Pancreas (tissue), 10 donors: ENCODE data around the gene ST6GALNAC2. TPM values are rescaled to one million over a fixed set of nuclear protein-coding genes. Genes with fewer than 3 reads are reported as not detected.

Experiments used
- ATAC-seq, 4 donors: fragments of 200-7000 bp; cut with Tn5 transposase; one replicate each; pipeline versions ENCODE4 v1.8.0 to v1.9.1; 2020; ENCODE audit warnings: mild to moderate bottlenecking in 4 of 4, moderate library complexity in 4 of 4
- DNase-seq, 6 donors: peaks; one replicate each; pipeline ENCODE4 v3.0.0-alpha.2; 2020
- FAIRE-seq: peaks from 2 replicates; lab custom pipeline; 2012; peaks lifted over from hg19 to GRCh38; lab: Jason Lieb, UNC
- H3K27ac ChIP-seq, 4 donors: fragments of 200-600 bp; sonication (generic); 1 replicate in 3 of 4; 2 replicates in 1 of 4; pipeline versions ENCODE4 v1.5.0 to v1.8.0; 2020
- H3K27me3 ChIP-seq, 4 donors: fragments of 200-600 bp; one replicate each; pipeline ENCODE4 v1.8.0; 2021
- H3K36me3 ChIP-seq, 3 donors: fragments of 200-600 bp; sonication (generic) in 1 of 3; one replicate each; pipeline versions ENCODE4 v1.5.0 to v1.8.0; 2020 to 2021
- H3K4me1 ChIP-seq, 3 donors: fragments of 200-600 bp; one replicate each; pipeline ENCODE4 v1.8.0; 2021
- H3K4me3 ChIP-seq, 4 donors: fragments of 200-600 bp; sonication (generic) in 2 of 4; one replicate each; pipeline versions ENCODE4 v1.5.0 to v1.8.0; 2020 to 2021
- H3K9me3 ChIP-seq, 4 donors: fragments of 200-600 bp; one replicate each; pipeline ENCODE4 v1.8.0; 2021
- WGBS, 2 donors: extraction: QIAGEN DNeasy Blood & Tissue Kit; methylation state at CpG; one replicate each; pipeline ENCODE4 v1.1.7; 2013; 5-methylcytosine and 5-hydroxymethylcytosine counted together
- intact Hi-C, 3 donors: fragments of 100-400 bp; cut with DNase I; formaldehyde crosslinking; loops; one replicate each; pipeline versions ENCODE4 v1.11.1 to v1.14.2; 2022
- polyA plus RNA-seq, 2 donors: library from polyadenylated mRNA; stranded (reverse); fragments of 200-250 nt; gene quantifications; one replicate each; pipeline ENCODE4 v1.2.3, GENCODE V29; 2013
- total RNA-seq, 6 donors: library from RNA; stranded (reverse); fragmentation: NEBNext Ultra II Directional in 4 of 6; extraction: Animal tissue kit (Norgen Biotek cat#: 25700) in 4 of 6; gene quantifications; one replicate each; pipeline versions ENCODE4 v1.2.1 to v1.2.4, GENCODE V29; 2021 to 2023
- TF ChIP-seq, protein P1 (sequence below), 4 donors: fragments of 200-600 bp; sonication (generic) in 3 of 4; IDR thresholded peaks; one replicate each; pipeline versions ENCODE4 v1.5.0 to v1.8.0; 2021; ENCODE audit warnings: antibody characterized with exemption in 4 of 4
- donor health status: healthy with polysubstance abuse.
- donor health status: DM: no; HTN: no; CAD: no; lungs with moderate emphysema.
- donor health status: DM: no; HTN: no; CAD: no.
- donor health status: control.
- donor health status: control.
- donor health status: Bipolar disorder and iron deficiency.
- donor health status: DM: yes; HTN: yes; CAD: no.
- donor health status: DM: no; HTN: no; CAD: no.
- donor health status: DM: no; HTN: no; CAD: no.
- donor health status: DM: yes; HTN: yes; CAD: no.

The ST6GALNAC2 gene
- total and polyA plus RNA-seq, 8 donors, result 5.0 to 15.0 (median 6.9) TPM

DNA sequence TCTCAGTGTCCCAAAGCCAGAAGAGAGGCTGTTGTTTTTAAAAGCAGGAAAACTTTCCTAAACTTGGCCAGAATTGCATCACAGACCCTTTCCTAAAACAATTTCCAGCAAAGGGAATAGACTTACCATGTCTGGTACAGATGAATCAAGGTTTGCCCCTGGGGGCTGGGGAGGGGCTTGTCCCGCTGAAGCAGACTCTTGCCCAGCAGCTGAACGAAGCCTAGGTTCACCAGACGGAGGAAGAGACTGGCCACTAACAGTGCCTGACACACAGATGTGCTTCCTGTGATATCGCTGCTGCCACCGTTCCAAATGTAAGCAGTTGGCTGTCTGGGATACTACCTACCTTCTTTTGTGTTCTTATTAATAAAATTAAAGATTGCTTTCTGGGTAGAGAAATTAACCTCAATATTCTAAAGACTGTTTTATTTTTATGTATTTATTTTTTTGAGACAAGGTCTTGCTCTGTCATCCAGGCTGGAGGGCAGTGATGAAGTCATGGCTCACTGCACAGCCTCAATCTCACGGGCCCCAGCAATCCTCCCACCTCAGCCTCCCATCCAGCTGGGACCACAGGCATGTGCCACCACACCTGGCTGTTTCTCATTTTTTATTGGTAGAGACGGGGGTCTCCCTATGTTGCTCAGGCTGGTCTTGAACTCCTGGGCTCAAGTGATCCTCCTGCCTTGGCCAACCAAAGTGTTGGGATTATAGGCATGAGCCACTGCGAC, 32.3 kb downstream of the ST6GALNAC2 start:
- H3K36me3 ChIP-seq, result no peaks in the 10 kb centered on the region
- peak overlapping the region; percentile 22 to 57 (median 52) for H3K27ac ChIP-seq
- H3K9me3 ChIP-seq, result no peaks in the 10 kb centered on the region
- TF ChIP-seq, protein P1, sequence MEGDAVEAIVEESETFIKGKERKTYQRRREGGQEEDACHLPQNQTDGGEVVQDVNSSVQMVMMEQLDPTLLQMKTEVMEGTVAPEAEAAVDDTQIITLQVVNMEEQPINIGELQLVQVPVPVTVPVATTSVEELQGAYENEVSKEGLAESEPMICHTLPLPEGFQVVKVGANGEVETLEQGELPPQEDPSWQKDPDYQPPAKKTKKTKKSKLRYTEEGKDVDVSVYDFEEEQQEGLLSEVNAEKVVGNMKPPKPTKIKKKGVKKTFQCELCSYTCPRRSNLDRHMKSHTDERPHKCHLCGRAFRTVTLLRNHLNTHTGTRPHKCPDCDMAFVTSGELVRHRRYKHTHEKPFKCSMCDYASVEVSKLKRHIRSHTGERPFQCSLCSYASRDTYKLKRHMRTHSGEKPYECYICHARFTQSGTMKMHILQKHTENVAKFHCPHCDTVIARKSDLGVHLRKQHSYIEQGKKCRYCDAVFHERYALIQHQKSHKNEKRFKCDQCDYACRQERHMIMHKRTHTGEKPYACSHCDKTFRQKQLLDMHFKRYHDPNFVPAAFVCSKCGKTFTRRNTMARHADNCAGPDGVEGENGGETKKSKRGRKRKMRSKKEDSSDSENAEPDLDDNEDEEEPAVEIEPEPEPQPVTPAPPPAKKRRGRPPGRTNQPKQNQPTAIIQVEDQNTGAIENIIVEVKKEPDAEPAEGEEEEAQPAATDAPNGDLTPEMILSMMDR (IDR thresholded peaks at IDR 0.05), result no peak
- DNase-seq (peak in 1 of 6 donors; percentile 16), FAIRE-seq (no peak), ATAC-seq (no peak)
- peaks cover 14 to 15% (median 15%) of the 10 kb centered on the region in 3 donors for H3K4me1 ChIP-seq
- 90 to 93% methylated on average over 8 of the region's 8 CpGs for WGBS, 2 donors
- intact Hi-C loops, result no loop called here
- no peak overlapping the region for H3K4me3 ChIP-seq
- no peaks in the 10 kb centered on the region for H3K27me3 ChIP-seq

GRCh38 chr17:76551685-76552084, 34.0 kb downstream of the ST6GALNAC2 start:
- Histone ChIP-seq H3K27ac (peak overlapping the region in 3 of 4 donors; percentile 7 to 43 (median 28)), H3K36me3 (no peaks in the 10 kb centered on the region), H3K9me3 (no peaks in the 10 kb centered on the region), H3K4me3 (no peak overlapping the region), H3K27me3 (no peaks in the 10 kb centered on the region), H3K4me1 (peaks cover 15 to 20% (median 20%) of the 10 kb centered on the region in 3 donors)
- no peak for FAIRE-seq
- DNase-seq, result no peak
- WGBS, 2 donors, result 73 to 77% methylated on average over 4 of the region's 4 CpGs
- intact Hi-C loops, result no loop called here
- ATAC-seq, result no peak
- TF ChIP-seq, protein P1 (IDR thresholded peaks at IDR 0.05), result no peak

GRCh38 chr17:76550712-76551615, 34.7 kb downstream of the ST6GALNAC2 start:
- Histone ChIP-seq H3K27me3 (no peaks in the 10 kb centered on the region), H3K4me3 (peak overlapping the region in 1 of 4 donors; percentile 9), H3K4me1 (peaks cover 19 to 28% (median 22%) of the 10 kb centered on the region in 3 donors), H3K27ac (peak overlapping the region in 3 of 4 donors; percentile 7 to 43 (median 28)), H3K36me3 (no peaks in the 10 kb centered on the region), H3K9me3 (no peaks in the 10 kb centered on the region)
- intact Hi-C loops, result no loop called here
- TF ChIP-seq, protein P1 (IDR thresholded peaks at IDR 0.05), result no peak
- DNase-seq (no peak), FAIRE-seq (no peak), ATAC-seq (peak in 3 of 4 donors; percentile 35 to 37 (median 35))
- 45 to 53% methylated on average over 15 of the region's 15 CpGs for WGBS, 2 donors

GRCh38 chr17:76549539-76549938, 36.1 kb downstream of the ST6GALNAC2 start:
- Histone ChIP-seq H3K36me3 (no peaks in the 10 kb centered on the region), H3K27ac (no peak overlapping the region)
- TF ChIP-seq, protein P1 (IDR thresholded peaks at IDR 0.05), result no peak

More at GRCh38 chr17:76549539-76549938, 36.1 kb downstream of the ST6GALNAC2 start:
- WGBS, 2 donors, result 62 to 74% methylated on average over 7 of the region's 7 CpGs
- H3K27me3 ChIP-seq, result no peaks in the 10 kb centered on the region
- H3K9me3 ChIP-seq, result no peaks in the 10 kb centered on the region
- DNase-seq (no peak), FAIRE-seq (no peak), ATAC-seq (no peak)
- intact Hi-C loops, result no loop called here
- H3K4me3 ChIP-seq, result no peak overlapping the region
- H3K4me1 ChIP-seq, result peaks cover 19 to 33% (median 31%) of the 10 kb centered on the region in 3 donors
